Measurements from ENCODE around the gene C11orf52. TPM values are rescaled to one million over a fixed set of nuclear protein-coding genes. Genes with fewer than 3 reads are reported as not detected.

The C11orf52 gene
- total and polyA plus RNA-seq, 2 donors (not counting 1 experiment from before 2014, with no cell fraction given), result not detected

GRCh38 chr11:111923351-111923788, 4.7 kb downstream of the C11orf52 start:
- H3K4me3 Mint-ChIP-seq, result no peak overlapping the region
- intact Hi-C loops (cut with micrococcal nuclease), result no loop called here
- H3K4me1 Mint-ChIP-seq, result peaks cover 14% of the 10 kb centered on the region
- H3K27me3 Mint-ChIP-seq, result peaks cover 21% of the 10 kb centered on the region
- Histone ChIP-seq H3K4me1 (ENCODE audit: control insufficient read depth in 2 of 2, insufficient read depth in 2 of 2, low read length in 2 of 2) (peaks cover 9 to 14% of the 10 kb centered on the region in 2 donors), H3K4me2 (replicated peaks; ENCODE audit: low read depth, low read length, poor library complexity, severe bottlenecking) (no peak overlapping the region), H2AFZ (ENCODE audit: insufficient read depth, low read depth, low read length, poor library complexity, severe bottlenecking) (peak overlapping the region; percentile 12), H4K20me1 (ENCODE audit: control insufficient read depth, insufficient read depth, low read length, poor library complexity, severe bottlenecking) (no peaks in the 10 kb centered on the region), H3K9ac (ENCODE audit: low read length) (no peak overlapping the region), H3K27me3 (replicated peaks in 1 of 4; ENCODE audit: control extremely low read depth in 1 of 4, control insufficient read depth in 3 of 4, insufficient read depth in 4 of 4, low read length in 3 of 4) (peaks cover 0 to 15% (median 0%) of the 10 kb centered on the region in 4 experiments), H3K36me3 (replicated peaks in 1 of 2; ENCODE audit: control extremely low read depth in 1 of 2, control insufficient read depth in 1 of 2, extremely low read depth in 1 of 2, insufficient read depth in 2 of 2, low read length in 1 of 2) (no peaks in the 10 kb centered on the region), H3K79me2 (ENCODE audit: control insufficient read depth, insufficient read depth, low read length) (no peaks in the 10 kb centered on the region), H3K9me3 (ENCODE audit: control extremely low read depth in 1 of 3, control insufficient read depth in 2 of 3, insufficient read depth in 1 of 3, low read length in 2 of 3) (no peaks in the 10 kb centered on the region), H3K4me3 (ENCODE audit: control extremely low read depth in 1 of 5, extremely low read depth in 1 of 5, insufficient read depth in 1 of 5, low read depth in 2 of 5, low read length in 4 of 5) (no peak overlapping the region), H3K27ac (ENCODE audit: low read length in 2 of 2) (no peak overlapping the region)
- DNase-seq (no peak), ATAC-seq (ENCODE audit: low read depth) (no peak)
- ChIA-PET POLR2A (no interaction called here), CTCF (interaction anchor here (0.6 kb wide), 1 partner anchor 356 kb away, joined by 3 read pairs; no protein-coding TSS in a partner anchor)
- no peak overlapping the region for H3K27ac Mint-ChIP-seq
- WGBS (ENCODE audit: insufficient coverage), result 93% methylated on average over 3 of the region's 5 CpGs
- H3K9me3 Mint-ChIP-seq (ENCODE audit: insufficient read depth), result no peaks in the 10 kb centered on the region
- TF ChIP-seq CTCF (IDR thresholded peaks at IDR 0.05), result no peak
- no peak for TF ChIP-seq EZH2 (IDR thresholded peaks at IDR 0.05; ENCODE audit: borderline replicate concordance, insufficient read depth, low read depth, low read length, poor library complexity, severe bottlenecking)

GRCh38 chr11:111923951-111924350, 5.2 kb downstream of the C11orf52 start:
- Histone ChIP-seq H3K36me3 (replicated peaks in 1 of 2; ENCODE audit: control extremely low read depth in 1 of 2, control insufficient read depth in 1 of 2, extremely low read depth in 1 of 2, insufficient read depth in 2 of 2, low read length in 1 of 2) (no peaks in the 10 kb centered on the region), H3K9me3 (ENCODE audit: control extremely low read depth in 1 of 3, control insufficient read depth in 2 of 3, insufficient read depth in 1 of 3, low read length in 2 of 3) (no peaks in the 10 kb centered on the region), H3K4me3 (ENCODE audit: control extremely low read depth in 1 of 5, extremely low read depth in 1 of 5, insufficient read depth in 1 of 5, low read depth in 2 of 5, low read length in 4 of 5) (no peak overlapping the region), H4K20me1 (ENCODE audit: control insufficient read depth, insufficient read depth, low read length, poor library complexity, severe bottlenecking) (no peaks in the 10 kb centered on the region), H3K27ac (ENCODE audit: low read length in 2 of 2) (no peak overlapping the region), H3K27me3 (replicated peaks in 1 of 4; ENCODE audit: control extremely low read depth in 1 of 4, control insufficient read depth in 3 of 4, insufficient read depth in 4 of 4, low read length in 3 of 4) (peaks cover 0 to 10% (median 0%) of the 10 kb centered on the region in 4 experiments), H3K79me2 (ENCODE audit: control insufficient read depth, insufficient read depth, low read length) (no peaks in the 10 kb centered on the region), H3K4me2 (replicated peaks; ENCODE audit: low read depth, low read length, poor library complexity, severe bottlenecking) (no peak overlapping the region), H3K9ac (ENCODE audit: low read length) (no peak overlapping the region), H2AFZ (ENCODE audit: insufficient read depth, low read depth, low read length, poor library complexity, severe bottlenecking) (no peak overlapping the region), H3K4me1 (ENCODE audit: control insufficient read depth in 2 of 2, insufficient read depth in 2 of 2, low read length in 2 of 2) (peaks cover 9 to 14% of the 10 kb centered on the region in 2 donors)
- intact Hi-C loops (cut with micrococcal nuclease), result no loop called here
- DNase-seq (no peak), ATAC-seq (ENCODE audit: low read depth) (no peak)
- CTCF ChIA-PET, result no interaction called here
- peaks cover 20% of the 10 kb centered on the region for H3K27me3 Mint-ChIP-seq
- H3K4me1 Mint-ChIP-seq, result peaks cover 14% of the 10 kb centered on the region
- no peak for TF ChIP-seq CTCF (IDR thresholded peaks at IDR 0.05)
- TF ChIP-seq EZH2 (IDR thresholded peaks at IDR 0.05; ENCODE audit: borderline replicate concordance, insufficient read depth, low read depth, low read length, poor library complexity, severe bottlenecking), result no peak
- H3K4me3 Mint-ChIP-seq, result no peak overlapping the region
- POLR2A ChIA-PET, result no interaction called here
- H3K9me3 Mint-ChIP-seq (ENCODE audit: insufficient read depth), result no peaks in the 10 kb centered on the region
- no peak overlapping the region for H3K27ac Mint-ChIP-seq

All from B cell (primary cell).